Glutamatergic neuron (in vitro differentiated cells): ENCODE measurements around the gene BACE1. TPM values are rescaled to one million over a fixed set of nuclear protein-coding genes. Genes with fewer than 3 reads are reported as not detected.

Source experiments
- DNase-seq: peaks from one replicate; pipeline ENCODE4 v3.0.0; 2022
- H3K27ac Mint-ChIP-seq: one replicate; pipeline ENCODE4 v1.8.0; 2020; ENCODE audit warnings: mild to moderate bottlenecking, mixed read lengths, inconsistent platforms; ENCODE audit not compliant: unreplicated experiment
- H3K27me3 Mint-ChIP-seq: one replicate; pipeline ENCODE4 v1.8.0; 2020; ENCODE audit warnings: mild to moderate bottlenecking, moderate library complexity, mixed read lengths, inconsistent platforms; ENCODE audit not compliant: unreplicated experiment
- H3K36me3 Mint-ChIP-seq: one replicate; pipeline ENCODE4 v1.8.0; 2020; ENCODE audit warnings: mild to moderate bottlenecking, mixed read lengths, inconsistent platforms; ENCODE audit not compliant: unreplicated experiment
- H3K4me1 Mint-ChIP-seq: one replicate; pipeline ENCODE4 v1.8.0; 2020; ENCODE audit warnings: mild to moderate bottlenecking, low read depth, mixed read lengths, inconsistent platforms; ENCODE audit not compliant: unreplicated experiment
- H3K4me3 Mint-ChIP-seq: one replicate; pipeline ENCODE4 v1.8.0; 2020; ENCODE audit warnings: mild to moderate bottlenecking, mixed read lengths, inconsistent platforms; ENCODE audit not compliant: unreplicated experiment
- H3K9me3 Mint-ChIP-seq: one replicate; pipeline ENCODE4 v1.8.0; 2020; ENCODE audit warnings: mild to moderate bottlenecking, moderate library complexity, mixed read lengths, inconsistent platforms; ENCODE audit not compliant: unreplicated experiment
- total RNA-seq: library from RNA; stranded (reverse); fragmentation: NEBNext Ultra II Directional; extraction: Animal tissue kit (Norgen Biotek cat#: 25700); gene quantifications from one replicate; pipeline ENCODE4 v1.2.1, GENCODE V29; 2021; ENCODE audit not compliant: unreplicated experiment
- TF ChIP-seq, protein P1 (sequence below): fragments of 200-600 bp; sonication (generic); IDR thresholded peaks from one replicate; pipeline ENCODE4 v1.5.0; 2021; ENCODE audit not compliant: partially characterized antibody, unreplicated experiment

Gene BACE1
- total RNA-seq, 1 donor from 2014 or later = 47.4 TPM

DNA sequence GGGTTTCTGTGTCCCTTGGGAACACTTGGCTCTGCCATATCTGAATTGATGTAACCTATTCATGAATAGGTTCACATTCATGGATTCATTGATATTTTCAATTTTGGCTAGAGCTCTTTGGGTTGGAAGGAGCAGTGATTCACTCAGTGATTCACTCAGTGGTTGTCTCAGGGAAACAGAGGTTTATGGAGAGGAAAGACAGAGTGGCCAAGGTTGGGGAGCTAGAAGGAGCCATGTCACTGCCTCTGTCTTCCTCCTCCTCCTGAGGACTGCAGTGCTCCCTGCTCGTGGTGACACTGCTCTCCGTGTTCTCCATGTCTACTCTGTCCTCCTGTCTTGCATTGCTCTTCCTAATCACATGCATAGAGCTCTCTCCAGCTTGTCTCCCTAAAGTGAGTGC is 29.0 kb upstream of the BACE1 start:
- no peak for DNase-seq
- Mint-ChIP-seq H3K27ac (no peak overlapping the region), H3K9me3 (no peaks in the 10 kb centered on the region), H3K4me3 (no peak overlapping the region), H3K27me3 (no peaks in the 10 kb centered on the region), H3K4me1 (no peaks in the 10 kb centered on the region), H3K36me3 (peaks cover 4% of the 10 kb centered on the region)
- TF ChIP-seq, protein P1, sequence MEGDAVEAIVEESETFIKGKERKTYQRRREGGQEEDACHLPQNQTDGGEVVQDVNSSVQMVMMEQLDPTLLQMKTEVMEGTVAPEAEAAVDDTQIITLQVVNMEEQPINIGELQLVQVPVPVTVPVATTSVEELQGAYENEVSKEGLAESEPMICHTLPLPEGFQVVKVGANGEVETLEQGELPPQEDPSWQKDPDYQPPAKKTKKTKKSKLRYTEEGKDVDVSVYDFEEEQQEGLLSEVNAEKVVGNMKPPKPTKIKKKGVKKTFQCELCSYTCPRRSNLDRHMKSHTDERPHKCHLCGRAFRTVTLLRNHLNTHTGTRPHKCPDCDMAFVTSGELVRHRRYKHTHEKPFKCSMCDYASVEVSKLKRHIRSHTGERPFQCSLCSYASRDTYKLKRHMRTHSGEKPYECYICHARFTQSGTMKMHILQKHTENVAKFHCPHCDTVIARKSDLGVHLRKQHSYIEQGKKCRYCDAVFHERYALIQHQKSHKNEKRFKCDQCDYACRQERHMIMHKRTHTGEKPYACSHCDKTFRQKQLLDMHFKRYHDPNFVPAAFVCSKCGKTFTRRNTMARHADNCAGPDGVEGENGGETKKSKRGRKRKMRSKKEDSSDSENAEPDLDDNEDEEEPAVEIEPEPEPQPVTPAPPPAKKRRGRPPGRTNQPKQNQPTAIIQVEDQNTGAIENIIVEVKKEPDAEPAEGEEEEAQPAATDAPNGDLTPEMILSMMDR = no peak

DNA sequence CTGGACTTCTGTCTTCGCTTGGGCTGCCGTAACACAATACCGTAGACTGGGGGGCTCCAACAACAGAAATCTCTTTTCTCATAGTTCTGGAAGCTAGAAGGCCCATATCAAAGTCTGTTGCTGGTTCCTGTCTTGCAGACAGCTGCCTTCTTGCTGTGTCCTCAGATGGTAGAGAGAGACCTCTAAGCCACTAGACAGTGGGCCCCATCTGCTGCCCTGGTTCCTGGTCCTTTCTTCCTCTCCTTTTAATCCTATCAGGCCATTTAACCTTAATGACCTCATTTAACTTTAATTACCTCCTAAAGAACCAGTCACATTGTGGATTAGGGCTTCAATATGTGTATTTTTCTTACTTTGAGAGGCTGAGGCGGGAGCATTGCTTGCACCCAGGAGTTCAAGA is 21.0 kb upstream of the BACE1 start:
- no peak overlapping the region for H3K4me3 Mint-ChIP-seq
- TF ChIP-seq, protein P1 = no peak
- H3K27me3 Mint-ChIP-seq = peaks cover 2% of the 10 kb centered on the region
- no peak overlapping the region for H3K27ac Mint-ChIP-seq
- no peaks in the 10 kb centered on the region for H3K36me3 Mint-ChIP-seq
- H3K9me3 Mint-ChIP-seq = peaks cover 8% of the 10 kb centered on the region
- no peak for DNase-seq
- H3K4me1 Mint-ChIP-seq = peaks cover 2% of the 10 kb centered on the region

- peaks cover 2% of the 10 kb centered on the region for H3K27me3 Mint-ChIP-seq
- H3K27ac Mint-ChIP-seq = no peak overlapping the region
- DNase-seq = no peak
- peaks cover 8% of the 10 kb centered on the region for H3K9me3 Mint-ChIP-seq
- no peak overlapping the region for H3K4me3 Mint-ChIP-seq
- TF ChIP-seq, protein P1 = no peak
- no peaks in the 10 kb centered on the region for H3K36me3 Mint-ChIP-seq
- peaks cover 2% of the 10 kb centered on the region for H3K4me1 Mint-ChIP-seq
Measured at GRCh38 chr11:117335399-117335798, 19.3 kb upstream of the BACE1 start.

DNA sequence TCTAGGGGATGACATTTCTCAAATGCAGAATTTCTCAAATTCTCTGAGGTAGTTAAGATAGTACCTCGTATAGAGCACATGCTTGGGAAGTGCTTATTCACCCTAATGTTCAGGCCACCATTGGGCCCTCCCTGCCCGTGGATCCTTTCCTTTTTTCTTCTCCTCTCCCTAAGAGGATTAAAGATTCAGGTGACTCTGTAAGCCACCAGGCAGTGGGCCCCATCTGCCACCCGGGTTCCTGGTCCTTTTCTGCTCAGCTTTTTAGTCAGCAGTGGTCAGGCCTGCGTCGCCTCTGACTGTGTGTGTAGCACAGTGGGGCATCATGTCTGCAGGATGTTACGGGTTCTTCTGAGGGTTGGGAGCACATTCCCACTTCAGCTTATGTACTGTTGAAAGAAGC is 18.8 kb upstream of the BACE1 start:
- H3K4me3 Mint-ChIP-seq = no peak overlapping the region
- TF ChIP-seq, protein P1 = no peak
- H3K27ac Mint-ChIP-seq = no peak overlapping the region
- H3K4me1 Mint-ChIP-seq = peaks cover 2% of the 10 kb centered on the region
- H3K36me3 Mint-ChIP-seq = no peaks in the 10 kb centered on the region
- DNase-seq = no peak
- peaks cover 8% of the 10 kb centered on the region for H3K9me3 Mint-ChIP-seq
- H3K27me3 Mint-ChIP-seq = peaks cover 2% of the 10 kb centered on the region

DNA sequence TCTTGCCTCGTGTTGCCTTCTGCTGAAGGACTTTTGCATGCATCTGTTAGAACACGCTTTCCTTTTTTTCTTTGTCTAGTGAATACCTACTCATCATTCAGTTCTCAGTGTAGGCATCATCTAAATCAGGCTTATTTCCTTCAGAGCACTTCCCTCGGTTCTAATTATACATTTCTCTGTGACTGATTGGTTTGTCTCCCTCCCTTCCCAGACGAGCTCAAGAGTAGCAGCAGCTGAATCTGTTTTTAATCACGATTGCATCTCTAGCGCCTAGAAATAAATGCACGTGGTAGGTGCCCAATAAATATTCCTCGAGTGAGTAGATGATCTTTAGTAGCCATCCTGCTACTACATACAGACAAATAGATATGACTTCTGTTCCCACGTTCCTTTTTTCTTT is 17.9 kb upstream of the BACE1 start:
- Mint-ChIP-seq H3K9me3 (peaks cover 8% of the 10 kb centered on the region), H3K27me3 (peaks cover 2% of the 10 kb centered on the region), H3K27ac (peak overlapping the region; percentile 26), H3K36me3 (no peaks in the 10 kb centered on the region), H3K4me3 (no peak overlapping the region), H3K4me1 (peaks cover 2% of the 10 kb centered on the region)
- no peak for DNase-seq
- TF ChIP-seq, protein P1 = no peak
